GM12878 (cell line): ENCODE measurements around the gene RNF186.

ENCODE experiments used
- ESRRA ChIP-seq: IDR thresholded peaks from 2 replicates; pipeline ENCODE4 v1.6.1; 2012; ENCODE audit warnings: mild to moderate bottlenecking, low read length, improper control_type of control experiment
- REST ChIP-seq: IDR thresholded peaks from 2 replicates; pipeline ENCODE4 v1.6.1; 2012; ENCODE audit warnings: mild to moderate bottlenecking, low read depth, low read length

- TF ChIP-seq ESRRA (no peak), REST (no peak)
Observed at GRCh38 chr1:19846338-19846737, 31.3 kb upstream of the RNF186 start.
